Activated CD8-positive, alpha-beta T cell treated with anti-CD3 and anti-CD28 coated beads, Interleukin-2, amount 10 ng/mL, durations not matched to agents 7 days and 5 days (primary cell): ENCODE measurements around the gene CDH4. TPM values are rescaled to one million over a fixed set of nuclear protein-coding genes. Genes with fewer than 3 reads are reported as not detected.

Source experiments
- ATAC-seq: fragments of 150-1000 bp; cut with Tn5 transposase; one replicate; pipeline ENCODE4 v1.10.0; 2021; ENCODE audit warnings: moderate library complexity
- CTCF ChIA-PET: fragments of 350-600 bp; sonication (Branson Sonifier 250); formaldehyde crosslinking; loops from one replicate; lab custom pipeline; 2021; ENCODE audit warnings: antibody characterized with exemption; lab: Charles Lee
- POLR2A ChIA-PET: fragments of 350-600 bp; sonication (Branson Sonifier 250); formaldehyde crosslinking; loops from one replicate; lab custom pipeline; 2021; ENCODE audit warnings: antibody characterized with exemption; lab: Charles Lee
- DNase-seq: peaks from one replicate; pipeline ENCODE4 v3.0.0-alpha.2; 2020
- H3K27ac Mint-ChIP-seq: one replicate; pipeline ENCODE4 v1.8.0; 2021; ENCODE audit warnings: mild to moderate bottlenecking, mixed read lengths
- H3K27me3 Mint-ChIP-seq: one replicate; pipeline ENCODE4 v1.8.0; 2021; ENCODE audit warnings: low read depth, mixed read lengths
- H3K36me3 Mint-ChIP-seq: one replicate; pipeline ENCODE4 v1.8.0; 2021; ENCODE audit warnings: low read depth, mixed read lengths
- H3K4me1 Mint-ChIP-seq: one replicate; pipeline ENCODE4 v1.8.0; 2021; ENCODE audit warnings: low read depth, mixed read lengths
- H3K4me3 Mint-ChIP-seq: one replicate; pipeline ENCODE4 v1.8.0; 2021; ENCODE audit warnings: mild to moderate bottlenecking, mixed read lengths
- H3K9me3 Mint-ChIP-seq: one replicate; pipeline ENCODE4 v1.8.0; 2022; ENCODE audit warnings: mixed read lengths; ENCODE audit not compliant: insufficient read depth
- total RNA-seq, 2 experiments: library from RNA; stranded (reverse); gene quantifications; one replicate each; pipeline ENCODE4 v1.2.3, GENCODE V29; 2021

Gene CDH4
- total RNA-seq, 2 experiments from 2014 or later: 0.05 to 0.13 TPM

GRCh38 chr20:61697666-61698597 is 445.9 kb downstream of the CDH4 start:
- Mint-ChIP-seq H3K36me3 (no peaks in the 10 kb centered on the region), H3K9me3 (no peaks in the 10 kb centered on the region), H3K27ac (no peak overlapping the region), H3K4me3 (no peak overlapping the region), H3K4me1 (no peaks in the 10 kb centered on the region), H3K27me3 (no peaks in the 10 kb centered on the region)
- CTCF ChIA-PET: no interaction called here
- POLR2A ChIA-PET: no interaction called here
- no peak for DNase-seq
- no peak for ATAC-seq

DNA sequence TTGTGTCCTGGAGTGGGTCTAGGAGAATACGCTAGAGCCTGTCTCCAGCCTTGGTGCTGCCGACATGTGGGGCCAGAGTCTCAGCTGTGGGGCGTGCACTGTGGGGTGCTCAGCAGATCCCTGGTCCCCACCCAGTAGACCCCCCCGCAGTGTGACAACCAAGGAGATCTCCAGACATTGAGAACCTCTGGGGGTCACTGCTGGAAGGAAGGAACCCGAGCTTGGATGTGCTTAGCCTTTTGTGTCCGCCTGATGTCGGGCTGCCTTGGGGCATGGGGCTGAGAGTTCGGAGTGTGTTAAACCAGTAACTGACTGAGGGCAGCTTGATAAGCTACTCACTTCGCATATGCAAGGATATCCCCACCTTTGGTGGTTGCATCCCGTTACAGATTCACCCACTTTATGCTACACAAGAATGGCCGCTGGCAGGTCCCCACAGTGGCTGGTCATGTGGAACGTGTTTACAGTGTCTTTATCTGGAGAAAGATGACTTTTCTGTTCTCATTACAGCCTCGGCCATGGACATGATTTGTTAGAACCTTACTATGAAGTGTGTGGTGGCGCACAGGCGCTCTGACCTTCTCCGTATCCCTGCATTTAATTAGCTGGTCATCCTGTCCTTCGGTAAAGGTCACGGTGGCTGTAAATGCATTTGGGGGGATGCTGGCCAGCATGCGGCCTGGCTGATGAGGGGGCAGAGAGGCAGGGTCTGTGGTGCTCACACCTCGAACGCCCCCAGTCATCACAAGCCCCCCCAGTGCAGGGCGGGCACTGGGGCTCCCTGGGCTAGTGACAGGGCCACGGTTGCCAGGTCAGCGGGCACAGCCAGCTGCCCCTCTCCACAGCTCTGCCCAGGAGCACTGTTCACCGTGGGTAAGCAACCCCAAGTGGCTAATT is 446.8 kb downstream of the CDH4 start:
- ATAC-seq (no peak), DNase-seq (no peak)
- Mint-ChIP-seq H3K4me3 (no peak overlapping the region), H3K27ac (no peak overlapping the region), H3K36me3 (no peaks in the 10 kb centered on the region), H3K4me1 (no peaks in the 10 kb centered on the region), H3K9me3 (no peaks in the 10 kb centered on the region), H3K27me3 (no peaks in the 10 kb centered on the region)
- ChIA-PET CTCF (no interaction called here), POLR2A (no interaction called here)

DNA sequence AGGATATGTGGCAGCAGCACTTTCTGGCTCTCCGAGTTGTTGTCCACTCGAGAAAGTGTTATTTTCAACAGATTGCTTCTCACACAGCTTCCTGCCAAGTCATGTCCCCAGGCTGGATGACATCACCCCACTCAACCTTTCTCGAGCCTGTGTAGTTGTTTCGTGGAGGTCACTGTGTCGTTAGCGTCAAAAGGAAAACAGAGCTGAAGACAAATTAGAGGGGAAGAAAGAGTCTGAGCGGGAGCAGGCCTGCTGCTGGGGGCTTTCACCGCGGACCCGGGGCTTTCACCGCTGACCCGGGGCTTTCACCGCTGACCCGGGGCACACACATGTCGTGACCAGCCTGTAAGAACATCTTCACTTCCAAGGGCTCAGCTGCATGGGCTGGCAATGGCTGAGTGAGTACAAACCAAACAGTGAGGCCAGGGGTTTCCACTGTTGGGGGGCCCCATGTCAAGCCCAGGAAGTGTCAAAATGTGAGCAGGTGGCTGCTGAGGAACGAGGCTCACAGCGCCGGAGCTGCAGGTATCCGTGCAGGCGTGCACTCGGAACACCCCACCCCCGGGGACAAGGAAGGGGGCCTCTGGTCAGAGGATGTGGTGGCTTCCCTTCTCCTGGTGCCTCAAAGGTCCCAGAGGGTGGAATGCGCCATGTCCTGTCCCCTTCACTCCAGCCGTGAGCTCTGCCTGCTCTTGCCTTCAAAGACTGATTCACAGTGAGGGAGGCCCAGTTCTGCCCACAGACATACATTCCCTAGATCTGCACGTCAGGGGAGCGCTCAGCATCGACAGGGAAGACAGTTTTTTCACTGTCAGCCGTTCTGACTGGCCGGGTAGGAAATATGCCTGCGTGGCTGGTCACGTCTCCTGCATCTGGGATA is 447.7 kb downstream of the CDH4 start:
- DNase-seq: no peak
- no peak overlapping the region for H3K4me3 Mint-ChIP-seq
- ATAC-seq: no peak
- no peaks in the 10 kb centered on the region for H3K9me3 Mint-ChIP-seq
- no peak overlapping the region for H3K27ac Mint-ChIP-seq
- ChIA-PET POLR2A (no interaction called here), CTCF (no interaction called here)
- no peaks in the 10 kb centered on the region for H3K27me3 Mint-ChIP-seq
- no peaks in the 10 kb centered on the region for H3K4me1 Mint-ChIP-seq
- H3K36me3 Mint-ChIP-seq: no peaks in the 10 kb centered on the region

DNA sequence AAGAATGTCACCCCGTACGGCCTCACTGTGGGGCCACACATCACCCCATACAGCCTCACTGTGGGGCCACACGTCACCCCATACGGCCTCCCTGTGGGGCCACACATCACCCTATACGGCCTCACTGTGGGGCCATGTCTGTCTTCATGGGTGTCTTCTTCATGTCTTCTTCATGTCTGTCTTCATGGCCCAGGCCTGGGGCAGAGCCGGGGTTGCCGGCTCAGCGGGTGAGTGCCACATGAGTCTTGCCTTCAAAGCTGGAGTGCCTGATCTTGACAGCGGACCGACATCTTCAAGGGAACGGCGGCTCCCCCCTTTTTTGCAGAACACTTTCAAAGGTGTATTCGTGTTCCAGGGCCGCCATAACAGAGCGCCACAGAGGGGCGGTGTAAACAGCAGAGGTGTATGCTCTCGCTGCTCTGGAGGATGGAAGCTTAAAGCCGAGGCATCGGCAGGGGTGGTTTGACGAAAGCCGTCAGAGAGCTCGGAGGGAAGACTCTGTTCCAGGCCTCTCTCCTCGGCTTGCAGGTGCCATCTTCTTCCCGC is 448.6 kb downstream of the CDH4 start:
- Mint-ChIP-seq H3K9me3 (no peaks in the 10 kb centered on the region), H3K4me3 (no peak overlapping the region), H3K27me3 (no peaks in the 10 kb centered on the region), H3K4me1 (no peaks in the 10 kb centered on the region), H3K27ac (no peak overlapping the region), H3K36me3 (no peaks in the 10 kb centered on the region)
- ATAC-seq (no peak), DNase-seq (no peak)
- POLR2A ChIA-PET: no interaction called here
- CTCF ChIA-PET: no interaction called here

DNA sequence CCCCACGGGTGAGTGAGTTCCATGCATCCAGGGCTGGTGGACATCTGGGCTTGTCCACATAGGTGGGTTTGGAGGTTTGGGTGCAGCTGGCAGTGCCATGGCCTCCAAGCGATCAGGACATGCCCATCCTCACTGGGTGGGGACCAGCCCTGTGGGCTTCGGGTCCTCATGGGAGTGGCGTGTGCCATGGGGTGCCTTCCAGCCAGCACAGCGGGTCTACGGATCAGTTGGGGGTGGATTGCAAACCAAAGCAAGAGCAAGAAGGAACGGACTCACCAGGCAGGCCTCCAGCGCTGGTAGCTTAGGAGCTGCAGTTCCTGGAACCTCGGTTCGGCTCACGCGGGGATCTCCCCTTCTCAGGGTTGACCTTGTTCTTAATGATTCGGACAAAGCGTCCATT is 449.3 kb downstream of the CDH4 start:
- no peak overlapping the region for H3K4me3 Mint-ChIP-seq
- ChIA-PET CTCF (no interaction called here), POLR2A (no interaction called here)
- no peaks in the 10 kb centered on the region for H3K27me3 Mint-ChIP-seq
- DNase-seq (no peak), ATAC-seq (no peak)
- H3K9me3 Mint-ChIP-seq: no peaks in the 10 kb centered on the region
- H3K27ac Mint-ChIP-seq: no peak overlapping the region
- H3K36me3 Mint-ChIP-seq: no peaks in the 10 kb centered on the region
- no peaks in the 10 kb centered on the region for H3K4me1 Mint-ChIP-seq

- Mint-ChIP-seq H3K27me3 (no peaks in the 10 kb centered on the region), H3K4me3 (no peak overlapping the region), H3K36me3 (no peaks in the 10 kb centered on the region), H3K9me3 (no peaks in the 10 kb centered on the region), H3K27ac (no peak overlapping the region), H3K4me1 (no peaks in the 10 kb centered on the region)
- DNase-seq (no peak), ATAC-seq (no peak)
- CTCF ChIA-PET: no interaction called here
- POLR2A ChIA-PET: no interaction called here
Observed at GRCh38 chr20:61701802-61702201, 449.7 kb downstream of the CDH4 start.

- CTCF ChIA-PET: no interaction called here
- POLR2A ChIA-PET: no interaction called here
- ATAC-seq: no peak
- no peaks in the 10 kb centered on the region for H3K9me3 Mint-ChIP-seq
- H3K27ac Mint-ChIP-seq: no peak overlapping the region
- no peak for DNase-seq
- H3K36me3 Mint-ChIP-seq: no peaks in the 10 kb centered on the region
- H3K4me3 Mint-ChIP-seq: no peak overlapping the region
- H3K4me1 Mint-ChIP-seq: no peaks in the 10 kb centered on the region
- H3K27me3 Mint-ChIP-seq: no peaks in the 10 kb centered on the region
Observed at GRCh38 chr20:61702246-61702645, 450.2 kb downstream of the CDH4 start.

GRCh38 chr20:61704661-61705060 is 452.6 kb downstream of the CDH4 start:
- Mint-ChIP-seq H3K27me3 (no peaks in the 10 kb centered on the region), H3K4me3 (no peak overlapping the region), H3K9me3 (no peaks in the 10 kb centered on the region), H3K4me1 (no peaks in the 10 kb centered on the region), H3K27ac (no peak overlapping the region), H3K36me3 (no peaks in the 10 kb centered on the region)
- POLR2A ChIA-PET: no interaction called here
- ATAC-seq (no peak), DNase-seq (no peak)
- CTCF ChIA-PET: no interaction called here

GRCh38 chr20:61705386-61706258 is 453.6 kb downstream of the CDH4 start:
- ATAC-seq (no peak), DNase-seq (no peak)
- Mint-ChIP-seq H3K36me3 (no peaks in the 10 kb centered on the region), H3K27ac (no peak overlapping the region), H3K4me3 (no peak overlapping the region), H3K27me3 (no peaks in the 10 kb centered on the region), H3K9me3 (no peaks in the 10 kb centered on the region), H3K4me1 (no peaks in the 10 kb centered on the region)
- ChIA-PET CTCF (no interaction called here), POLR2A (no interaction called here)

DNA sequence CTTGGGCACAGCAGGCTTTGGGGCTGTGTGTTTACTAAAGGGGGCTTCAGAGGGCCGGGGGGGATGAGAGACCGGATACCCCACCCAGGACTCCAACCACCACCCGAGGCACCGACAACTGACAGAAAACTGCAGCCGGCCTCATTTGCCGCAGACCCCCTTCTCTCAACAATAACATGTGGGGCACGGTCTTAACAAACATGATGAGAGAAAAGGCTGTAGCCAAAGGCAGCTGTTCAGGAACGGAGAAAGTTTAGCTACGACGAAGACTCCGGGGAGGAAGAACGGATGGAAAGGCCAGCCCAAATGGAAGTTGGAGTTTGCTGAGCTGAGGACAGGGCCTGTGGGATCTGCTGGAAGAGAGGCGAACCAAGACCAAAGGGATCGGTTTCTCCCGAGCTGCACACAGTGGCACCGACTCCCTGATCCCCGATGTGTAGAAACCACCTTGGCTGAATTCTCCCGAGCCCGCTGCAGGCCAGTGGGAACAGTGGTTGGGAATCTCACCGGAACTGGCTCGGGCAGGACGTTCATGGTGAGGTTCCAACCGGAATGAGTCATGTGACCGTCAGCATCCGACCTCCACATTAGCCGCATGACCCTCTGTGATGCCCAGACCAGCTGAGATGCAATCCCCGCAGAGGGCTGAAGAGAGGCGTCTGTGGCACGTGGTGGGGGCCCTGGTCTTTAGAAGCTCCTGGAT is 454.3 kb downstream of the CDH4 start:
- ChIA-PET CTCF (no interaction called here), POLR2A (no interaction called here)
- H3K9me3 Mint-ChIP-seq: no peaks in the 10 kb centered on the region
- H3K36me3 Mint-ChIP-seq: no peaks in the 10 kb centered on the region
- no peak overlapping the region for H3K27ac Mint-ChIP-seq
- DNase-seq (no peak), ATAC-seq (no peak)
- H3K27me3 Mint-ChIP-seq: no peaks in the 10 kb centered on the region
- no peak overlapping the region for H3K4me3 Mint-ChIP-seq
- H3K4me1 Mint-ChIP-seq: no peaks in the 10 kb centered on the region
